Daoy (cell line): ENCODE measurements around the gene LILRA6. TPM values are rescaled to one million over a fixed set of nuclear protein-coding genes. Genes with fewer than 3 reads are reported as not detected.
"Not testable (repeated sequence)": the region's sequence is repeated elsewhere in the genome, so short reads cannot be mapped to it uniquely, and the experiment has no call there.

Experiments used
- DNase-seq: peaks from one replicate; pipeline ENCODE4 v3.0.0-alpha.2; 2015; ENCODE audit warnings: low read depth
- total RNA-seq: library from RNA; depleted of rRNA; stranded (reverse); fragments of >200 nt; shearing (Covaris generic); gene quantifications from 2 replicates; pipeline ENCODE4 v1.2.3, GENCODE V29; 2014; rRNA removed

The LILRA6 gene
- not detected in 2 replicates for total RNA-seq

DNA sequence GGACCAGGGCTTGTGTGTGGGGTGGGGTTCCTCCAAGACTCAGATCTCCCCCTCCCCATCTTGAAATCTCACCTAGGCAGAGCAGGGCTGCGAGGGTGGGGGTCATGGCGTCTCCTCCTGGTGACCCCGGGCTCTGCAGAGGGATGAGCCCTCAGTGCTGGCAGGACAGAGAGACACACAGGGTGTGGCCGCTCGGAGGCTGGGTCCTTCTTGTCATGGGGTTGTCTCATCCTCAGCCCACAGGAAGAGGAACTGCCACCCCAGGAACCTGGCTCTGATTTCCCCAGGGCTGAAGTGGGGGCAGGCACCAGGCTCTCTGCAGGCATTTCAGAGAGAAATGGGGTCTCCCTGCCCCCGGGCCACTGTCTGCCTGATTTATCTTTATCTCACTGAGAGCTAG is at the start of gene LILRA6:
TSS of gene LILRA6 (minus strand) at position 145 of the 400 bp plus-strand sequence.
- not testable (repeated sequence) for DNase-seq

DNA sequence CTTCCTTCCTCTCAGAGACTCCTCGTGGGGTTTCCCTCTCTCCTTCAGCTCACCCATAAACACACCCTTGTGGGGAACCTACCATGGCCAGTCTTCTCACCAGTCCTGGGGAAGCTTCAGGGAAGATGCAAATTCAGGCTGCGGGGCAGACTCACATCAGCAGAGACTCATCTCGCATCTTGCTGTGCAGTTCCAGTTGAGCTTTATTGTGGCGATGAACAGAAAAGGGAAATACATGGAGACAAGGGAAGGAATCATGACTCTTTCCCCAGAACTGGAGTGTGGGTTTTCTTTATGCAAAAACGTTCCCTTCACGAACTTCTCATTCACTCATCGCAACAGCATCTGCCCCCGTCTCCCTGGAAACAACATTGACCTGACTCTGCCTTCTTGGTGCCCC is 46.6 kb upstream of the LILRA6 start:
- not testable (repeated sequence) for DNase-seq

DNA sequence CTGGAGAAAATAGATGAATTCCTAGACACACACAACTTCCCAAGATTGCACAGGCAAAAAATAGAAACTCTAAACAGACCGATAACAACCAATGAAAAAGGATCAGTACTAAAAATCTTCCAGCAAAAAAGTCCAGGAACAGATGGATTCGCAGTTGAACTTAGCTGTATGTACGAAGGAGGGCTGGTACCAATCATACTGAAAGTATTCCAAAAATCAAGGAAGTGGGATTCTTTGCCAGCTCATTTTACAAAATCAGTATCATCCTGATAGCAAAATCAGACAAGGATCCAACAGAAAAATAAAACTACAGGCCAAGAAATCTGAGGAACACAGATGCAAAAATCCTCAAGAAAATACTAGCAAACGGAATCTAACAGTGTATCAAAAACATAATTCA is 44.9 kb upstream of the LILRA6 start:
- peak; percentile 31 for DNase-seq

GRCh38 chr19:54286283-54286682 is 43.7 kb upstream of the LILRA6 start:
- not testable (repeated sequence) for DNase-seq

GRCh38 chr19:54285427-54286056 is 43.0 kb upstream of the LILRA6 start:
- not testable (repeated sequence) for DNase-seq

GRCh38 chr19:54282686-54283470 is 40.3 kb upstream of the LILRA6 start:
- no peak for DNase-seq

DNA sequence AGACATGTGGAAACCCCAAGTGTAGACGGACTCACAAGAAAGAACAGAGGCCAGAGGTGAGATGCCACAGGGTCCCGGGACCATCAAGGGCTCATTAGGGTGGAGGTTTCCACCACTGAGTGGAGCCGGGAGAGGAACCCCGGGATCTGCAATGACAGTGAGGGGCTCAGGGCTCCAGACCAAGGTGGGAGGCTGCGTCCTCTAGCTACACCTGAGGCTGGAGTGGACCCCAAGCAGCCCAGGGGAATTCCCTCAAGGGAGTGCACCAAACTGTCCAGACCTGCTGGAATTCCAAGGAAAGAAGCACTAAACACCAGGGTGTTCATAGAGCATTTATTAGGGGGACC is 39.1 kb upstream of the LILRA6 start:
- not testable (repeated sequence) for DNase-seq

DNA sequence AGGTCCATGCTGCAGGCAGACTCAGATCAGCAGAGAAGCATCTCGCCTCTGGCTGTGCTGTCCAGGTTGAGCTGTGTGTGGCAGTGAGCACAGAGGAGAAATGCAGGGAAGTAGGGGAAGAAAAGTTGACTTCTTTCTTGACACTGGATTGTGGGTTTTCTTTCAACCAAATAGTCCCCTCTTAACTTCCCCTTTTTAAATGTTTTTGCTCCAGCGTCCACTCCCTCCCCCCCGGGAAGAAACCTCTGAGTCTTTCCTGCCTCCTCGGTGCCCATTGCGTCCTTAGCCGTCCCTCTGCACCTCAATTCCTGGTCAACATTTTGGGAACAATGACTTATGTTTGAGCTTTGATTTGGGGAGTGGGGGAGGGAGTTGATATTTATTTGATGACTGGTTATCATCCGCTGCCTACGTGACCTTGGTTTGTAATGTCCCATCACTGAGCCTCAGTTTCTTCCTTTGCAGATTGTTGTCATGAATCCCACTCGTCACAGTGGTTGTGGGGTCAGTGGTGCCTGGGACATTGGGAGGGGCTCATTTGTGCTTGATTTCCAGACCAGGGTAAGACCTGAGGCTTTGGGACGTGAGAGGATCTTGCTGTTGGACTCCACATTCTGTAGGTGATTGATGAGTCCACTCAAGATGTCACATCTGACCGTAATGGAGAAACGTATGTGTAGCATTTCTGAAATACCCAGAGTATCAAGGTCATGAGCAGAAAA is 38.6 kb upstream of the LILRA6 start, which contains the start of gene LILRB2:
TSS of gene LILRB2 (minus strand) at position 104 of the 722 bp plus-strand sequence. CDS start 614 bp downstream, outside the sequence.
- DNase-seq = no peak

DNA sequence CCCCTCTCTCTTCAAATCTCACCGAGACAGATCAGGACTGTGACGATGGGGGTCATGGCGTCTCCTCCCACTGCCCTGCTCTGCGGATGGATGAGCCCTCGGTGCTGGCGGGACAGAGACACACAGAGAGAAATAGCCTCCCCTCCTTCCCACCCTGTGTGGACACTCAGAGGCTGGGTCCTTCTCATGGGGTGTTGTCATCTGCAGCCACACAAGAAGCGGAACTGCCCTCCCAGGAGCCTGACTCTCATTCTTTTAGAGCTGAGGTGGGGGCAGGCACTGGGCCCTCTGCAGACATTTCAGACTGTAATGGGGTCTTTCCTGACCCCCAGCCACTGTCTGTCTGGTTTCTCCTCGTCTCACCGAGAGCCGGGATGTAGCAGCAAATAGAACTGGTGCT is 37.9 kb upstream of the LILRA6 start:
- not testable (repeated sequence) for DNase-seq

DNA sequence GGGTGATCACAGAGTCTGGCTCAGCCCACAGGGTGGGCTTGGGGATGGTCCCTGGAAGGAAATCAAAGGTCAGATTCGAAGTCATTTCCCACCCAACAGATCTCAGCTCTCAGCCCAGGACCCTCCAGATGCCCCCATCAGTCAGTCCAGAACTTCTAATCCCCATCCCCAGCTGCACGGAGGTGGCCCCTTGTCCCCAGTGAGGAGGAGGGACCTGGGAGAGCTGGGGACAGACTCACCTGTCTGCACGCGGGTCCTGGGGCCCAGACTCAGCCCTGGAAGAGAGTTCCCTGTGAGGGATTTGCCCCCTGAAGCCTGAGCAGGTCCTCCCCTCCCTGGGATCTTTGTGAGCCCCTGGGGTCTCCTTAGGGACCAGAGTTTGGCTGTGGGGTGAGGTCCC is 37.4 kb upstream of the LILRA6 start:
- not testable (repeated sequence) for DNase-seq

- no peak for DNase-seq
These were observed 36.9 kb upstream of the LILRA6 start for GRCh38 chr19:54279406-54279962.

DNA sequence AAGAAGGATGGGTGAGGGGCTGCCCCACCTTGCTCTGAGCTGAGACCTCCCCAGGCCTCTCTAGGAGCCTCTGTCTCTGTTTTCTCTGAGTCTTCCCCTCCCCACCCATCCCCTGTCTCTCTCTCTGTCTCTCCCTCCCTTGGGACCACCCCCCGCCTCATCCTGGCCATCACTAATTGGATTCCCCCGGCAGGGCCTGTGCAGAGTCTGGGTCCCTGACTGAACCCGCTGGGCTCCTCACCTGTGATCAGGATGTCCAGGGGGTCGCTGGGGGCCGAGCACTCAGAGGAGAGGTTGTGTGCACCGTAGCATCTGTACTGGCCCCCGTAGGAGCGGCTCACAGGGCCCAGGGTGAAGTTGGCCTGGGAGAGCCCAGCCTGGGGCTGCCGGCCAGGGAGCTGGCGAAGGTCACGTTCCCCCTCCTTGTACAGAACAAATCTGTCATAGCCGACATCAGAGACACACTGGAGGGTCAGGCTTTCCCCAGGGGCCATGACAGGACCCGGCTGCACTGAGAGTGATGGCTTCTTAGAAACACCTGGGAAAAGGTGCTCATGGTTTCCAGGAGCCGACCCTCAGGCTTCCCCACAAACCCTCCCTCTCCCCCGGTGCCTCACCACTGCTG is 36.1 kb upstream of the LILRA6 start:
- DNase-seq = not testable (repeated sequence)

GRCh38 chr19:54278056-54278455 is 35.5 kb upstream of the LILRA6 start:
- not testable (repeated sequence) for DNase-seq

- not testable (repeated sequence) for DNase-seq
These were observed 34.6 kb upstream of the LILRA6 start for GRCh38 chr19:54277111-54277615.

GRCh38 chr19:54275951-54276350 is 33.4 kb upstream of the LILRA6 start:
- no peak for DNase-seq

DNA sequence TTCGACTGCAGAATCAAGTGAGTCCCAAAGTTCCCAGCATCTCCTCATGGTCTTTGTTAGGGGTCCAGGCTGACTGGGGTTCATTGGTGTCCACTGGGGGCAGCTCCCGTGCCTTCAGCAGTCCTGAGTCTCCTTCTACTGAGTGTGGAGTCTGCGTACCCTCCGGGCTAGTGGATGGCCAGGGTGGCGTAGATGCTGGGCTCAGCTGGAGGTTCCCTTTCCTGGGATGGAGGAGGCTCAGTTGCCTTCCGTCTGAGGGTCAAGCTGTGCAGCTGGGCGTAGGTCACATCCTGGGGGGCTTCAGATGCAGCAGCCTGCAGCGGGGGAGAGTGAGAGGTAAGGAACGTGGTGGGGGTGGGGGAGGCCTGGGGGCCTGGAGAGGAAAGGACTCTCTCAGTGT is 31.9 kb upstream of the LILRA6 start:
- DNase-seq = not testable (repeated sequence)

DNA sequence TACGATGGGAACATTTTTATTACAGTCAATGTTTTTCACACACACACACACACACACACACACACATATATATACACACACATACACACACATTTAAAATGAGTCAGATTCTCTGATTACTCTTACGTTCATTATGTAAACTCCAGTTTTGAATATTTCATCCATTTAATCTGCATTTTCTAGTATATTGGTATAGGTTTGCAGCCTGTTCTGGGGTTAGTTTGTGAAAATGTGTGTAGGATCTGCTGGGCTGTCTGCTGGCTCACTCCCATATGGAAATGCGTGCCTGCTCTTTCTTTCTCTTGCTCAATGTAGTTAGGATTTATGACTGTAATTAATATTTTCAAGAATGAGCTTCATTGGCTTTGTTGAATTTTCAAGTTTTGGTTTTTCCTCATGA is 31.2 kb upstream of the LILRA6 start:
- no peak for DNase-seq

DNA sequence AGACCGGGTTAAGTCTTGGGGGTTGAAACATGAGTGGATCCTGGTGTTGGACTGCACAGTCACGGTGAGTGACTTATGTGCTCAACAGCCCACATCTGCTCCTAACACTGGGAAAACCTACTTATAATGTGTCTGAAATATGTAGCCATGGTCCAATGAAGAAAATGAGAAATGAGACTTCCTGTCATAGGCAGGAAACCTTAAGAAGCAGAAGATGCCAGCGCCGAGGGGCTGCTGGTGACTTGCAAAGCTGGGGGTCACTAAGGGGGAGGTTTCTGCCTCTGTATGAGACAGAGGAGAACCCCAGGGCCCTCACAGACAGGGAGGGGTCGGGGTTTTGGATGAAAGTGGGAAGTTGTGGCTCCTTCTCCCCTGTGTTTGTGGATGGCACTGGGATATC is 29.6 kb upstream of the LILRA6 start:
- not testable (repeated sequence) for DNase-seq

DNA sequence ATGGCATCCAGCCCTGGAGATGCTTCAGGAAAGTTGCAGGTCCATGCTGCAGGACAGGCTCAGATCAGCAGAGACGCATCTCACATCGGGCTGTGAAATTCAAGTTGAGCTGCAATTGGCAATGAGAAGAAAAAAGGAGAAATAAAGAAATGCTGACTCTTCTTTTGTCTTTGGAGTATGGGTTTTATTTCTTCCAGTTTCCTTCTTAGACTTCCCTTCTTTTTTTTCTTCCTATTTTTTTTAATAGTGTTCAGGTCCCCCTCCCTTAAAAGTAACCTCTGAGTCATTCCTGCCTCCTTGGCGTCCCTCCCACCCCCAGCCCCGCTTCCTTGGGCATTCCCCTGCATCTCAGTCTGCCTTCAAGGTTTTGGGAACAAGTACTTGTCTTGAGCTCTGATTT is 29.0 kb upstream of the LILRA6 start:
- not testable (repeated sequence) for DNase-seq

GRCh38 chr19:54271106-54271505 is 28.5 kb upstream of the LILRA6 start:
- no peak for DNase-seq

- no peak for DNase-seq
These were observed 26.3 kb upstream of the LILRA6 start for GRCh38 chr19:54268936-54269335.
